ENCODE data around the gene NUDT3.
"Not testable (repeated sequence)": the region's sequence is repeated elsewhere in the genome, so short reads cannot be mapped to it uniquely, and the experiment has no call there.

GRCh38 chr6:34269132-34269531, 123.3 kb downstream of the NUDT3 start:
- not testable (repeated sequence) for TF ChIP-seq YY1 (IDR thresholded peaks at IDR 0.05; ENCODE audit: low read depth); REST (IDR thresholded peaks at IDR 0.05; ENCODE audit: low read depth, low read length); CTCF (IDR thresholded peaks at IDR 0.05); EZH2phosphoT487 (IDR thresholded peaks at IDR 0.05; ENCODE audit: borderline replicate concordance, low read depth); IRF3 (IDR thresholded peaks at IDR 0.05; ENCODE audit: low read depth, low read length); EP300 (IDR thresholded peaks at IDR 0.05; ENCODE audit: borderline replicate concordance in 1 of 2, low read depth in 1 of 2, low read length in 1 of 2); TEAD4 (IDR thresholded peaks at IDR 0.05; ENCODE audit: borderline replicate concordance, insufficient read depth); USF2 (IDR thresholded peaks at IDR 0.05; ENCODE audit: borderline replicate concordance, low read depth, low read length); NFIC (IDR thresholded peaks at IDR 0.05; ENCODE audit: borderline replicate concordance); RFX5 (IDR thresholded peaks at IDR 0.05; ENCODE audit: low read length); CHD2 (IDR thresholded peaks at IDR 0.05; ENCODE audit: low read length, partially characterized antibody); SMC3 (IDR thresholded peaks at IDR 0.05; ENCODE audit: low read depth, low read length); TAF1 (IDR thresholded peaks at IDR 0.05; ENCODE audit: borderline replicate concordance, low read depth, low read length); PBX3 (IDR thresholded peaks at IDR 0.05)
